ENCODE measurements around the gene FAIM2.
A peak's percentile ranks its signal among the peaks of the same experiment; 100 is the strongest.
"Not testable (repeated sequence)": the region's sequence is repeated elsewhere in the genome, so short reads cannot be mapped to it uniquely, and the experiment has no call there.

The FAIM2 gene

DNA sequence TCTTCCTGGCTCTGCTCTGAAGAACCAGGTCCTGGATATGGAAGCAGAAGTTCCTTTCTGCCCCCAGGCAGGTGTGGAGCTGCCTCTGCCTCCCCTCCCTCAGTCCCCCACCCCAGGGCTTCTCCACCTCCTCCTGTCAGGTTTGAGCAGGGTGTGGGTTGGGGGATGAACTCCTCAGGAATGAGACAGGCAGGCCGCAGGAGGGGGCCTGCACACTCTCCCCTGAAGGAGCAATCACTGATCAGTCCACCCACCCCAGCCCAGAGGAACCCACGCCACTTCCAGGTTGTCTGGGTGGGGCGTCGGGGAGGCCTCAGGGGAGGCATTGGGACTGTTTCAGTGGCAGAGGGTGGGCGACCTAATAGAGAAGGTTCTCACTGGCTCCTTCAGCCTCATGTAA, 26.6 kb downstream of the FAIM2 start:
- no peak for DNase-seq

DNA sequence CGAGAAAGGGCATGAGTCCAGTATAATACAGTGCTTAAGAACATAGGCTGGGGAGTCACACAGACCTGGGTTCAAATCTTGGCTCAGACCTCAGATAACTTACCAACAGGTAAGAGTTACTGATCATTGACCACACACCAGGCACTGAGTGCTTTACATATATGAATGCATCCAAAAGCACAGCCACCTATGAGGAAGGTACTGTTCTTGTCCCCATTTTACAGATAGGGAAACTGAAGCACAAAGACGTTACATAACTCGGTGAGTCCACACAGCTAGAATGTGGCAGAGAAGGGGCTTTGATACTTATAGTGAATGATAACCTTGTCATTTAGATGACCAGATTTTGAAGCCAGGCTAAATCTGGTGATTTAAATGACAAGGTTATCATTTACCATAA, 27.6 kb downstream of the FAIM2 start:
- DNase-seq: no peak

DNA sequence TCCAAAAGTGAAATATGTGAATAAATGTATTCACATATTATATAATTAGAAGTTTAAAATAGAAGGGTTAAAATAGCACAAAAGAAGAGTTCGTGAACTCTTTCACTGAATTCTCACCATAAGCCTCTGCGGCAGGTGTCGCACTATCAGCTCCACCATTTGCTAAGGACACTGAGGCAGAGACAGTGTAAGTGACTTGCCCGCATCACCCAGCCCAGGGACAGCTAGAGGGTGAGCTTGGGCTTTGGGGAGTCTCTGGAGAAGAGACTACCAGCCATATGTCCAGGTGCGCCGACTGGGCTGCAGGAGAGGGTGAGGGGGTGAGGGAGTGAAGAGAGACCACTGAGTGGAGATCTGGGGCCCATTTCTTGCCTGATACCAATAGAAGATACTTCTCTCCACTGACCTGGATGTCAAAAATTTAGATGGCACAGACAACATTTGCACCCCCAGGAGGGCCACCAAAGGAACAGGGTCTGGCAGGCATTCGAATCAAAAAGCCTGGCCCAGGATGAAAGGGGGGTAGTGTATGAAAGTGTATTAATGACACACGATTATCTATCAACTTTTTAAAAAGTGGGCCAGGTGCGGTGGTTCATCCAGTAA, 28.5 kb downstream of the FAIM2 start:
- DNase-seq: no peak

DNA sequence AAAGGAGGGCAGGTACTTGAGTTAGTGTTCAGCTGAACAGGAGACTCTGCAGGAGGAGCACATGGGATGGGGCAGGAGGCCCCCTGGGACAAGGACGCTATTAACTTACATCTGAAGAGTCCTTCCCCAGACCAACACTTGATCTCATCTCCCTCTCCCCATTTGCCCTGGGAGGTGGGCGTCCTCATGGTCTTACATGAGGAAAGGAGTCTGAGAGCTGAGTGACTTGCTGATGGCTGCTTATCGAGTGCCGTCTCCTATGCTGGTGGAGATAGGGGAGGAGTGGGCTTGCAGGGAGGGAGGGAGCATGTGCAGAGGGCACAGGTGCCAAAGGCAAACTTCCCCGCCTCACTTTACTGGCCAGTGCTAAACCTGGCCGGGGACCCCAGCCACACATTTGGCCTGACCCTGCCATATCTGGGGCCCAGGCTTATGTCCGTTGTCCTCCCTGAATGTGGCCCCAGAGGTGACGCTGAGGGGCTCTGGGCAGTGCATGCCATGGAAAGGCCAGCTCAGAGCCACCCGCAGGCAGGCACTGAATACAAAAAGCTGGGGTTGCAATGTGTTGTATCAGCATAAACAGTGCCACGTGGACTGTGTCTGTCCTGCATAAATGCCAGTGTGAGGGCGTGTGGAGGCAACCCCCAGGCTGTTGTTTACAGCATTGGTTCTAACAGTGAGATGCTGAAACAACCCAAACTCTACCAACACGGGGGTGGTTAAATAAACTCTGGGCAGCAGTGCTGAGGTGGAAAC, 29.4 kb downstream of the FAIM2 start:
- DNase-seq: no peak

DNA sequence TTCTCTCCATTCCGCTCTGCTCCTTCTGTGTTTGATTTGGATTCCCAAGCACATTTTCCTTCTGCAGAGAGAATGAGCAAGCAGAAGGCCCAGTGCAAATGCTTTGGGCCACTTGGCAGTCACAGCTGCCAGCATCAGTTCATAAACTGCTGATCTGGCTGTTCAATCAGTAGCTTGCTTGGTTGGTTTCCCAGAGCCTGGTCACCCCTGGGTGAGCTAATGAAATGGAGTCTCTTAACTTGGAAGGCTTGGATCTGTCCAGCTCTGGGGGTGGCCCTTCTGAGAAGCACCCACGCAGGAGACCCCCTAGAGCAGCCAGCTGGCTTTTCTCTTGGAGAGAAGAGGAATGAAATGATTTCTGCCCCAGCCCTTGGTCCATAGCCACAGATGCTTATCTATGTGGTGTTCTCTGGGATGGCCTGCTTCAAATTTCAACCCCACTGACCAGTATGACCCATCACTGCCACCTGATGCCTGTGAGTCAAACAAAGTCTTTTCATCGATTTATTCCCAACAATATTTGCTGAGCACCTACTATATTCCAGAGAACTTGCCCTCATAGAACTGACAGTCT, 30.3 kb downstream of the FAIM2 start:
- DNase-seq: no peak

DNA sequence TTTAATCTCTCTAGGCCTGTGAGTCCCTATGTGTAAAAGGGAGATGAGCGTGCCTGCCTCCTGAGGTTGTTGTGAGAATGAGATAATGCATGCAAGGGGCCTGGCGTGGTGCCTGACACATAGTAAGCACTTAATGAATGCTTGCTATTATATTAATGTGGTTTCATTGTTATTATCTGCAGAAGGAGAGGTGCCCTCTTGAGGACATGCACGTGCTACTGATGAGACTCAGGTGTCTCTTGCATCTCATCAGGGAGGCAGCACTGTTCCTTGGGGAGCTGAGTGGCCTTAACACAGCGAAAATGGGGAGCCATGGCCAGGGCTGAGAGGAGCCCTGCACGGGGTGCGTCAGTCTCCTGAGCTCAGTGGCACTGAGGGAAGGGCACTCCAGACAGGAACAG, 30.9 kb downstream of the FAIM2 start:
- DNase-seq: no peak

DNA sequence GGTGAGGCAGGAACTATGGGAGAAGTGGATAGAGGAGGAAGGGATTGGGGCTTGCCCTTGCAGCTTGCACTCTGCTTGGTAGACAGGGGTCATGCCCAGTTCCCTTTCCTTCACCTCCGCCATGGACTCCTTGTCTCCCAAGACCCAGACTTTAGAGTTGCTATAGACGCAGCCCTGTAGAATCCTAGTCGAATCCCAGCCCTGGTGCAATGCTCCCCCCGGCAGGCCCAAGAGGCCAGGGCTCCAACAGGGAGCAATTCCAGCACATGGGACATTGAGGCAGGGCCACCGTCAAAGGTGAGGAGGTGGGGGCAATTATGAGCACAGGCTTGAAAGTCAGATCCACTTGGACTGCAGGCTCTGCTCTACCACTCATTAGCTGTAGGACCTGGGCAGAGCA, 31.3 kb downstream of the FAIM2 start:
- no peak for DNase-seq

DNA sequence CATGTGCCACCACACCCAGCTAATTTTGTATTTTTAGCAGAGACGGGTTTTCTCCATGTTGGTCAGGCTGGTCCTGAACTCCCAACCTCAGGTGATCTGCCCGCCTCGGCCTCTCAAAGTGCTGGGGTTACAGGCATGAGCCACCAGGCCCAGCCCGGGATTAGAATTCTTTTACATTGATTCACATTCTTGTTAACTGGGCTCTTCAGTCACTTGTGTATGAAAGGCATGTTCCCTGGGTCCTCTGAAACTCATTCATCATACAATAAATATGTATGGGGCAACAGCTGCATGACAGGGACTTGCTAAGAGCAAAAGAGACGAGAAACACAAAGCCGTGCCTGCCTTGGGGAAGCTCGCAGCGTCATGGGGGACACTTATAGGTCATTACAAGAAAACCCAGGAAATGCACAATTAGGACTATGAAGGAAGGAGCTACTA, 31.9 kb downstream of the FAIM2 start:
- DNase-seq: not testable (repeated sequence)

DNA sequence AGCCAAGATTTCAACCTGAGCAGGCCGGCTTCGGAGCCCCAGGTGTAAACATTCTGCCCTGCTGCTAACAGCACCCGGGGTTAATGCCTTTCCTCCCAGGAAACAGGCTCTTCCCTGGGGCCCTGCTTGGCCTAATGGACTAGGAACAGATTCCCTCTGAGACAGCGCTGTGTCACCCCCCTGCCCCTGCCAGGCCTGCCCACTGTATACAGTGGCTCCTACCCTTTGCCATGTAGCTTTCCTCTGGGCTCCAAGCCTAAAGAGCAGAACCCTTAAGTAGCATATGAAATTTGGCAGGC, 32.5 kb downstream of the FAIM2 start:
- no peak for DNase-seq

DNA sequence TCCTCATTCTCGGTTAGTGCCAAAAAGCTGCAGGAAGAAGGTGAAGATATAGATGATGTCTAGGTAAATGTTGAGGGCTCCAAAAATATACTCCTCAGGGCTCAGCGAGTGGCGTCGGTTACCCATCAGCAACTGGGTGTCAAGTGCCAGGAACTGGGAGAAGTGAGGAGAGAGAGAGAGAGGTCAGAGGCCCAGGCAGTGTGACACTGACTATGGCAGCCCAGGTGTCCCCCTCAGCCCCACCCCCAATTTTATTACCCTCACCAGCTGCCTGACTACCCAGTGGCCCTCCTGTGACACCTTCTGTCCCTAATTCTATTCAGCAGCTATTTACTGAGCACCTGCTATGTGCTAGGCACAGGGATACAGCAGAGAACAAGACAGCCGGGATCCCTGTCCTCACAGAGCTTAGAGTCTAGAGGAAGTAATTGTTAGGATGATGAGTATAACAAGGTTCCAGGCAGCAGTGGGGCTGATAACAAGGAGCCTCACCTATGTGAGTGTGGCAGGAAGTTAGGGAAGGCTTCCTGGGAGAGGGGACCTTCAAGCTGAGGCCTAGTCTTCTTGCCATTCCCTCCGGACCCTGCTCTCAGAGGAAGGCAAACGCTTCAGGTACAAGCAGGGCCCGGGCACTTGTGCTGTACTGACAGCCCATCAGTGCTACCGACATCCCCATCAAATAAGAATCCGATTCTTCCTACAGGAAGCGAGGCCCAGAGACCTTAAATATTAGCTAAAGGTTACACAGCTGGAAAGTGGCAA, 33.0 kb downstream of the FAIM2 start:
- no peak for DNase-seq

DNA sequence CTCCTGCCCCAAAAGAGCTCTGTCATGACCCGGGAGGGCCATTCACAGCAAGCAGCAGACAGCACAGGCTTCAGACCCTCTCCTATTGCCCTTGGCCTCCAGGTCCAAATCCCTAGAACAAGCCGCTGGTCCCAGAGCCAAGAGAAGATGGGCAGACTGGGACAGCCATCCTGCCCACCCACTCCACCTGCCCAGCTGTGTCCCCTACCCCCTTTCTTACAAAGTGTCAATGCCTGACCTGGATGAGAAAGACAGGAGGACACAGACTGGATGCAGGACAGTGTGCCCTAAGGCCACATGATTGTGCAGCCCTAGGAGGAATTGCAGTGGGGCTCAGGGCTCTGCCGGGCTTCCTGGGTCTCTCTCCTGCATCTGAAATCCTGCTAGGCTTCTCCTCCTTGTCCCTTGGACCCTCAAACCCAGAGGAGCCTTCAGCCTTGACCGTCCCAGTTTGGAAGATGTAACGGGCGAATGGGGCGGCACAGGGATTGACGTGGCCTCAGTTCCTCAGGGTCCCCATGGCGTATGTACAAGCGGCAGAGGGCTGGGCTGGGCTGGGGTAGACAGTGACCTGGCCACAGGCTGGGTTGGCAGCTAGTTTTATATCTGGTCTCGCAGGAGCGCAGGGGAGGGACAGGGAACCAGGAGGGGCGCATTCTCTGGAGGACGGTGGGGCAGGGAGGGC, 33.7 kb downstream of the FAIM2 start:
- no peak for DNase-seq

DNA sequence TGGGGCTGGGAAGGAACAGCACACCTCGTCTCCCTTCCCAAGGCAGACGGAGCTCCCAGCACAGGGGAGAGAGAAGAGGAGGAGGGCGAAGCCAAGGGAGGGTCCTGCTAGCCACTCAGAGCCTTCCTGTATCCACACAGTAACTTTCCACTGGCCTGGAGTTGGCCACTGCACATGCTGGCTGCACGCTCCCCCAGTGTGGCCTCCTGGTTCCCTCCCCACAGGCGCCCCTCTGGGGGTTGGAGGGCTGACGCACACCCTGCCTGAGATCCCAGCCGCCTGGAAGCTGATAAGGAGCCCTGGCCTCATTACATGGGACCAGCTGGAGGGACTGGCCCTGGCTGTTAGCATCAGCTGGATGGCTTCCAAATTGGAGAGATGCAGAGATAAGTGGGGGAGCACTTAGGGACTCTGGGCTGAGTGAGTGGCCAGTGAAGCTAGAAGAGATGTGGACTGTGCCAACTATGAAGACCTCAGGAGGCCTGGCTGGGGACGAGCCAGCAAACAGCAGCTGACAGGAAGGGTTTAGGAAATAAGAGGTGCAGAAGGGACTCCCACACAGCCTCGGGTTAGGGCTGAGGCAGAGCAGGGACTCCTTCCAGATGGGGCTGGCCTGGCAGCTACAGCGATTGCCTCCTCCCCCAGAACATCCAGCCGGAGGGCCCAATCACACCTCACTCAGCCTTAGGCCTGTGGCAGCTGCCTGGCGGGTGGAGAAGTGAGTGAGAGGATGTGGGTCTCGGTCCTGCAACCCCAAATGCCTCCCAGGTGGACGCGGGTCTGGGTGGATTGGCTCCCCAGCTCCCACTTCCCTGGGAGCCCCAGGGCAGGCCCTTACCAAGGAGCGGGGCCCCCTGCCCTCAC, 34.5 kb downstream of the FAIM2 start:
- DNase-seq: peak; percentile 98

DNA sequence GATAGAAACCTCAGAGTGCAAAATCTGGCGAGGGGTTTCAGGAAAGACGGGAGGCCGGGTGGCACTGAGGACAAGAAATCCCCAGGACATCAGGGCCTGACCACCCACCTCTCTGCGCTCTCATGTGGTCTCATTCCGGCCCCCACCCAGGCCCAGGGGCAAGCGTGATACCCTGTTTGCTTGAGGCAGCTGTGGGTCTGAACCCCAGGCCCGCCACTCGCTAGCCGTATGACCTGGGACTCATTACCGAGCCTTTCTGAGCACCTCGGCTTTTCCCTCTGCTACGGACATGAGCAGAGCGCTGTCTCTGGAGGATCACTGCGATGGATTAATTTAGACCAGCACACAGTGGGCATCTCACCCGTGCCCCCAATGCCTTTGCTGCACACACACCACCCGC, 35.3 kb downstream of the FAIM2 start:
- DNase-seq: no peak

DNA sequence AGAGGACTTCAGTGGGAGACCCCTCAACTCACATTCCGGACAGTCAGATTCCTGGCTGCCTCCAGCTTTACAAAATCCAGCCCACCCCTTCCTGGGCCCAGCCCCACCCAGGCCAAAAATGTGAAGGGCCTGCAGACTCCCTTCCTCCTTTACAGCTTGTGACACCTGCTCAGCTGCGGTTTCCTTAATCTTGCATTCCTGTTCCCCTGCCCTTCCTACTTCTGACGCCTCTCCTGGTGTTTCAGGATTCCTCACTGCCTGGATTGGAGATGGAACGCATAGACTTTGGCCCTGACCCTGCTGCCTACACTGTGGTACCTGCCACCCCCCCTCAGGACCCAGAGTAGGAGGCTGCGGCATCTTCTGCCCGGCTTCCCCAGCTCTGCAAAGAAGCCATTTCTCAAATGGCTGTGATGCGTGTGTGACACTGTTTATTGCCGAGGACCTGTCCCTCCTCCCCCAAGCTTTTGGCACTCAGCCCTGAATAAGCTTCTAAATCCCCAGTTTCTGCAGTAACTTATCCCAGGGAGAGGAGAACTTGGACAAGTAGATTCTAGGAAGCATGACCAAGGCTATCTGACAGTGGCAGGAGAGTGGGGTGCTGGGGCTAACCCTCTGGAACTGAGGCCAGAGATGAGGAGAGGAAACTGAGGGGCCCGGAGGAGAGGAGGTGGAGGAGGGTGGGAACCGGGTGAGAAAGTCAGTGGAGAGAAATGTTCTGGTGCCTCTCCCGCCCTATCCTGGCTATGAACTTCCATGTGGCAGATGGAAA, 35.9 kb downstream of the FAIM2 start:
- DNase-seq: no peak

DNA sequence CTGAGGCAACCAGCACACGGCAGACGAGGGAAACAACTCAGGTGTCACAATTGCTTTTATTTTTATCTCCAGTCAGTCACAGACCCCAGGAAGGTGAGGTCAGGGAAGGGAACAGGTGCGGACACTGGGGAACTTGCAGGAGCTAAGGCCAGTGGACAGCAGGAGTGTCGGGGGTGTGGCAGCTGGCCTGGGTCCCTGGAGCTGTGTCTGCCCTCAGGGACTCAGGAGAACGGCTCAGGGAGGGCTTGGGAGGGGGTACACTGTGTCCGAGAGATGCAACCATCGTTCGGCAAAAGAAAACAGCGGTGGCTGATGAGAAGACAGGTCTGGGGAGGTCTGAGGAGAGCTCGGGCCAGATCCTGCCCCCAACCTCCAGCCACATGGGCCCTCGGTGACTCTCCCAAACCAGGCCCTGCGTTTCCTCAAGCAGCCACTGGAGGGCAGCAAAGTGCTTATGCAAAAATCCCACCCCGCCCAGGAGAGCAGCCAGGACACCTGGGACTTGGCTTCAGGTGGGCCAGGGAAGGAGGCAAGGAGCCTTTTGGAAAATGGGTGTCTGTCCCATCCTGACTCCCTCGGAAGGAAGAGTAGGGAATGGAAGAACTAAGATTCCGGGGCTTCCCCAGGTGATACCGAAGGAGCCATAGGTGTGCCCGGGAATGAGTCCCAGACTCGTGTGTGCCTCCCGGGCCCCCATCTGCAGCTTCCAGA, 36.7 kb downstream of the FAIM2 start:
- DNase-seq: no peak

DNA sequence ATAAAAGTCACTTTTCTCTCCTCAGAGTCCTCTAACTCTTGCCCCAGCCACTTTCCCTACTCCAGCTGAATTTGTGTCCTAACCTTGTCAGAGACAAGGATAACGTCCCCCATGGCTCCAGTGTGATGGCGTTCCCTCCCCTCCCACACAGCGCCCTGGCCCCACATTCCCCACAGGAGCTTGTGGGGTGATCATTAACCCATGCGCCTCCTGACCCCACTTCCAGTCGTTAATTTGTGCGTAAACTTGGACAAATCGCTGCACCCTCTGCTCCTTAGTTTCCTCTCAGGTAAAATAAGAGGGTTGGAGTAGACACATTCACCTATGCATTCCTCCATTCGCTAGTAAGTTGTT, 37.9 kb downstream of the FAIM2 start:
- DNase-seq: no peak

DNA sequence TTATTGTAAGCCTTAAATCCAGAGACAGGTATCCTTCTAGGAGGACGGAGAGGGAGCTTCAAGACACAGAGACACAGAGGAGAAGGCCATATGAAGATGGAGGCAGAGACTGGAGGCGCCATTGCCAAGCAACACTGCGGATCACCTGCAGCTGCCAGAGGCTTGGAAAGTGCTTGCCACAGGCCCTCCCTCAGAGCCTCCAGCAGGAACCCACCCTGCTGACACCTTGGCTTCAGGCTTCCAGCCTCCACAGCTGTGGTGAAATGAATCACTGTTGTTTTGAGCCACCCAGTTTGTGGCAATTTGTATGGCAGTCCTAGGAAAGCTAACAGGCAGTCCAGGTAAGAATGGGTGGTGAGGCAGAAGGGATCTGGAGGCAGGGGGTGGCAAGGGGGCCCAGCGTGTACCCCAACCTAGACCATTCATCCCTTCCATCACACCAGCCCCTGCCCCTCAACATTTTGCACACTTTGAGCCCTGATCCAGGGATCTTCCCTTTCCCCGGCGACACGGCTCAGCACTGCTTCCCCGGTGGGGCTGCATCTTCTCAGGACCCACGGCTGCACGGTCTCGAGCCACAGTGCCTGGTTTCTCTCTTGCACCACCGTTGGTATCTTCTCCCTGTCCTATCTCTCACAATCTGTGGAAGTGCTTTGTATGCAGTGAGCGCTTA, 38.5 kb downstream of the FAIM2 start:
- no peak for DNase-seq

DNA sequence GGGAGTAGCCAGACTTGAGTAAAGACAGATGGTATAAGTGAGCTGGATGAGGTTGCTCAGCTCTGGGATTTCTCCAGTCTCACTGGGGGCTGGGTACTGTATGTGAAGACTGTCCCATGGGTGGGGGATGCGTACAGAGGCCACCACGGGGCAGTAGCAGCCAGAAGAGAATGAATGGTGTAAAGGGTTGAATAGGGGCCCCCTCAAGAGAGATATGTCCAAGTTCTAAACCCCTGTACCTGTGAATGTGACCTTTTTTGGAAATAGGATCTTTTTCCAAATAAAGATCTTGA, 39.0 kb downstream of the FAIM2 start:
- DNase-seq: peak; percentile 43

DNA sequence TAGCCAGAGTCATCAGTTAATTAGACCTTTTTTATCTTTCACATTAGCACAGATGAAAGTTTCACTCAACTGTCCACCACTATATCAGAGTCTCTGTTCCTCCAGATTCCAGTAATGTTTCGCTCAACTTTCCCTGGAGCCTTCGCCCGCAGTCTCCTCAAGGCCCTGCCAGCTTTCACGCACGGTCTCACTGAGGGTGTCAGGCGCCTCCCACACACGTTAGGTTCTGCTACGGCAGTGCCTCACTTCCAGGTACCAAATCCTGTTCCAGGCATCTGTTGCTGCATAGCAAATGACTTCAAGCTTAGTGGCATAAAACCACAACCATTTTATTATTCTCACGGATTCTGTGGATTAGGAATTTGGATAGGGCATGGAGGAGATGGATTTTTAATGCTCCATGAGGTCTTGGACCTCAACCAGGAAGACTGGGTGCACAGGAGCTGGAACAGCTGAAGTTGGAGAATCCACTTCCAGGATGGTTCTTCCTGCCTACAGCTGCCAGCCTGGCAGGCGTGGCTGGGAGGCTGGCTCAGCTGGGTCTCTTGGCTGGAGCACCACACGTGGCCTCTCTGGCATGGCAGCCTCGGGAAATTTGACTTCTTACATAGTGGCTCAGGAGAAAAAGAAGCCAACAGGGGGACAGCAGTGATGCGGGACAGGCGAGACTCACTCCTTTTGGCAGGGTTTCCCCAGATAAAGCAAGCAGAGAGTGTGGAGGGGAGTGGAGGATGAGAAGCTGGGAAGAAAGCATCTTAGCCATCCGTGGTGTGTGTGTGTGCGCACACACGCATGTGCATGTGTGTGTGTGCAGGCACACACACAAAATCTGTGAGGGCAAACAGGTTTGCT, 39.5 kb downstream of the FAIM2 start:
- peak; percentile 43 for DNase-seq

DNA sequence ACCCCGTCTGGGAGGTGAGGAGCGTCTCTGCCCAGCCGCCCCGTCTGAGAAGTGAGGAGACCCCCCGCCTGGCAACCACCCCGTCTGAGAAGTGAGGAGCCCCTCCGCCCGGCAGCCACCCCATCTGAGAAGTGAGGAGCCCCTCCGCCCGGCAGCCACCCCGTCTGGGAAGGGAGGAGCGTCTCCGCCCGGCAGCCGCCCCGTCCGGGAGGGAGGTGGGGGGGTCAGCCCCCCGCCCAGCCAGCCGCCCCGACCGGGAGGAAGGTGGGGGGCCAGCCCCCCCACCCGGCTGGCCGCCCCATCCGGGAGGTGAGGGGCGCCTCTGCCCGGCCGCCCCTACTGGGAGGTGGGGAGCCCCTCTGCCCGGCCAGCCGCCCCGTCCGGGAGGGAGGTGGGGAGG, 42.8 kb downstream of the FAIM2 start:
- DNase-seq: not testable (repeated sequence)

Data from DMS 273 treated with DMSO at 0.1 percent for 48 hours (cell line).